Measurements from ENCODE around the gene TMUB1.

- TF ChIP-seq EZH2 (IDR thresholded peaks at IDR 0.05; ENCODE audit: borderline replicate concordance) (no peak), EZH2phosphoT487 (IDR thresholded peaks at IDR 0.05; ENCODE audit: low read depth, severe bottlenecking, unreplicated experiment) (no peak)
- TF ChIP-seq, protein P1, sequence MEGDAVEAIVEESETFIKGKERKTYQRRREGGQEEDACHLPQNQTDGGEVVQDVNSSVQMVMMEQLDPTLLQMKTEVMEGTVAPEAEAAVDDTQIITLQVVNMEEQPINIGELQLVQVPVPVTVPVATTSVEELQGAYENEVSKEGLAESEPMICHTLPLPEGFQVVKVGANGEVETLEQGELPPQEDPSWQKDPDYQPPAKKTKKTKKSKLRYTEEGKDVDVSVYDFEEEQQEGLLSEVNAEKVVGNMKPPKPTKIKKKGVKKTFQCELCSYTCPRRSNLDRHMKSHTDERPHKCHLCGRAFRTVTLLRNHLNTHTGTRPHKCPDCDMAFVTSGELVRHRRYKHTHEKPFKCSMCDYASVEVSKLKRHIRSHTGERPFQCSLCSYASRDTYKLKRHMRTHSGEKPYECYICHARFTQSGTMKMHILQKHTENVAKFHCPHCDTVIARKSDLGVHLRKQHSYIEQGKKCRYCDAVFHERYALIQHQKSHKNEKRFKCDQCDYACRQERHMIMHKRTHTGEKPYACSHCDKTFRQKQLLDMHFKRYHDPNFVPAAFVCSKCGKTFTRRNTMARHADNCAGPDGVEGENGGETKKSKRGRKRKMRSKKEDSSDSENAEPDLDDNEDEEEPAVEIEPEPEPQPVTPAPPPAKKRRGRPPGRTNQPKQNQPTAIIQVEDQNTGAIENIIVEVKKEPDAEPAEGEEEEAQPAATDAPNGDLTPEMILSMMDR (IDR thresholded peaks at IDR 0.05; ENCODE audit: poor library complexity): no peak
These were observed 34.3 kb upstream of the TMUB1 start for GRCh38 chr7:151117565-151117964.

Measured in hepatocyte (in vitro differentiated cells).